ENCODE measurements around the gene CR1L. TPM values are rescaled to one million over a fixed set of nuclear protein-coding genes. Genes with fewer than 3 reads are reported as not detected.

CR1L gene
- total RNA-seq, 1 donor from 2014 or later, result not detected

DNA sequence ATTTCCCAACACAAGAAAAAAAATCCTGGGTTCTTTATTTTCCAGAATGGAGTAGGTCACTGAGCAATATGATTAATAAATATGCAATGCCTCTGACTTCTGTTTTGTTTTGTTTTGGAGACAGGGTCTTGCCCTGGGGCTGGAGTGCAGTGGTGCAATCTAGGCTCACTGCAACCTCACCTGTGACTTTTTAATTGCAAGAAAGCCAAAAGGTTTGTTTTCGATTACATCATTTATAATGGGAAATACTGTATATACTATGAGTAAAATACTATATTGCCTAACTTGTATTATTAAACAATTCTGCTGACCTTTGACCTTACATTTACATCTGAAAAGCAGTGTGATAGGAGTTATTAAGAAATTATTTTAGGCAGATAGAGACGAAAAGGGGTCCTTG lies 95.3 kb downstream of the CR1L start:
- Mint-ChIP-seq H3K36me3 (no peaks in the 10 kb centered on the region), H3K9me3 (peaks cover 14% of the 10 kb centered on the region), H3K4me1 (peaks cover 15% of the 10 kb centered on the region), H3K4me3 (no peak overlapping the region), H3K27ac (no peak overlapping the region), H3K27me3 (ENCODE audit: low read depth) (no peaks in the 10 kb centered on the region)
- TF ChIP-seq, protein P1, sequence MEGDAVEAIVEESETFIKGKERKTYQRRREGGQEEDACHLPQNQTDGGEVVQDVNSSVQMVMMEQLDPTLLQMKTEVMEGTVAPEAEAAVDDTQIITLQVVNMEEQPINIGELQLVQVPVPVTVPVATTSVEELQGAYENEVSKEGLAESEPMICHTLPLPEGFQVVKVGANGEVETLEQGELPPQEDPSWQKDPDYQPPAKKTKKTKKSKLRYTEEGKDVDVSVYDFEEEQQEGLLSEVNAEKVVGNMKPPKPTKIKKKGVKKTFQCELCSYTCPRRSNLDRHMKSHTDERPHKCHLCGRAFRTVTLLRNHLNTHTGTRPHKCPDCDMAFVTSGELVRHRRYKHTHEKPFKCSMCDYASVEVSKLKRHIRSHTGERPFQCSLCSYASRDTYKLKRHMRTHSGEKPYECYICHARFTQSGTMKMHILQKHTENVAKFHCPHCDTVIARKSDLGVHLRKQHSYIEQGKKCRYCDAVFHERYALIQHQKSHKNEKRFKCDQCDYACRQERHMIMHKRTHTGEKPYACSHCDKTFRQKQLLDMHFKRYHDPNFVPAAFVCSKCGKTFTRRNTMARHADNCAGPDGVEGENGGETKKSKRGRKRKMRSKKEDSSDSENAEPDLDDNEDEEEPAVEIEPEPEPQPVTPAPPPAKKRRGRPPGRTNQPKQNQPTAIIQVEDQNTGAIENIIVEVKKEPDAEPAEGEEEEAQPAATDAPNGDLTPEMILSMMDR (IDR thresholded peaks at IDR 0.05; ENCODE audit: unreplicated experiment), result no peak
- no peak for DNase-seq (ENCODE audit: low spot score in 2 of 2, unreplicated experiment in 2 of 2)

DNA sequence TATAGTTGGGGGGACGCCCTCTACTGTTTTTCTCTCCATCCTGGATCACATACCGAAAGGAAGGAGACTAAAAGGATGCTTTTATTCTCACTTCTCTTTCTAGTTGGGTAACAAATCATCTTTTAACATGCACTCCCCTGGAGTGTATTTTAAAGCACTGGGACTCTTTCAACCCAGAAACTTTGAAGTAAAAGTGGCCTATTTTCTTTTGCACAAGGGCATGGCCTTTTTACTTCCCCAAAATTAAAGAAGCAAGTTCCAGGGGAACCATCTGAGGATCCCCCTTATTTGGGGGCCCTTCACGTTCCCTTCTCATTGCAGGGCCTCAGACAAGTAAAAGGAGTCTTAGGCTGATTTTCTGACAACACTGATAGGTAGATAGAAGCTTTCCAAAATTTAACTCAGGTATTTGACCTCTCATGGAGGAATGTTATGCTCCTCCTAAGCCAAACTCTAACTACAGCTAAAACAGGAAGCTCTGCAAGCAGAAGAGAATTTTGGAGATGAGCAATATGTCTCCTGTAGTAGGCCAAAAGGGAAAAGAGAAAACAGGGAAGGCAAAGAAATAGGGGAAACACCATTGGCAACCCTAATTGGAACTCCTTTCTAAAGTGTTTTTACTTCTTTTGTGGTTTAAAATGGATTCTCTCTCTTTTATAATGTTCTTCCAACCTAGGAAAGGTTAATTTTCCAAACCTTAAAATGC lies 98.1 kb downstream of the CR1L start:
- peaks cover 10% of the 10 kb centered on the region for H3K9me3 Mint-ChIP-seq
- no peak for DNase-seq (ENCODE audit: low spot score in 2 of 2, unreplicated experiment in 2 of 2)
- no peak overlapping the region for H3K4me3 Mint-ChIP-seq
- H3K36me3 Mint-ChIP-seq, result no peaks in the 10 kb centered on the region
- peaks cover 9% of the 10 kb centered on the region for H3K4me1 Mint-ChIP-seq
- H3K27me3 Mint-ChIP-seq (ENCODE audit: low read depth), result no peaks in the 10 kb centered on the region
- TF ChIP-seq, protein P1 (IDR thresholded peaks at IDR 0.05; ENCODE audit: unreplicated experiment), result no peak
- H3K27ac Mint-ChIP-seq, result no peak overlapping the region

DNA sequence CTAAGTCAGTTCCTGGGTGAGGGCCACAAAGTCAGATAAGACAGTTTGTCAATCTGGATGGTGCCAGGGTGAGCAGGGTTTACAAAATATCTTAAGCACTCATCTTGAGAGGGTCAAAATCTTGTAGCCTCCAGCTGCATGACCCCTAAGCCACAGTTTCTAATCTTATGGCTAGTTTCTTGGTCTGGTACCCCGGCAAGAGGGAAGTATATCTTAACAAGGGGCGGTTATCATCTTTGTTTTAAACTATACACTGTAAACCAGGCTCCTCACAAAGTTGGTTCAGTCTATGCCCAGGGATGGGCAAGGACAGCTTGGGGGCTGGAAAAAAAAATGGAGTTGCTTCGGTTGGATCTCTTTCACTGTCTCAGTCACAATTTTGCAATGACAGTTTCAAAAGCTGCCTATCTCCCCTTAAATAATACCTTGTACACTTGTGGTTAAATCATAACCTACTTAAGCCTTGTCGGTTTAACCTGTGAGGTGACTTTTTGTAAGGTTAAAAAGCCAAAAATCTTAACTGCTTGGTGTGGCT lies 99.1 kb downstream of the CR1L start:
- TF ChIP-seq, protein P1 (IDR thresholded peaks at IDR 0.05; ENCODE audit: unreplicated experiment), result no peak
- no peak overlapping the region for H3K27ac Mint-ChIP-seq
- no peak for DNase-seq (ENCODE audit: low spot score in 2 of 2, unreplicated experiment in 2 of 2)
- peaks cover 8% of the 10 kb centered on the region for H3K4me1 Mint-ChIP-seq
- peaks cover 10% of the 10 kb centered on the region for H3K9me3 Mint-ChIP-seq
- H3K36me3 Mint-ChIP-seq, result no peaks in the 10 kb centered on the region
- no peak overlapping the region for H3K4me3 Mint-ChIP-seq
- no peaks in the 10 kb centered on the region for H3K27me3 Mint-ChIP-seq (ENCODE audit: low read depth)

DNA sequence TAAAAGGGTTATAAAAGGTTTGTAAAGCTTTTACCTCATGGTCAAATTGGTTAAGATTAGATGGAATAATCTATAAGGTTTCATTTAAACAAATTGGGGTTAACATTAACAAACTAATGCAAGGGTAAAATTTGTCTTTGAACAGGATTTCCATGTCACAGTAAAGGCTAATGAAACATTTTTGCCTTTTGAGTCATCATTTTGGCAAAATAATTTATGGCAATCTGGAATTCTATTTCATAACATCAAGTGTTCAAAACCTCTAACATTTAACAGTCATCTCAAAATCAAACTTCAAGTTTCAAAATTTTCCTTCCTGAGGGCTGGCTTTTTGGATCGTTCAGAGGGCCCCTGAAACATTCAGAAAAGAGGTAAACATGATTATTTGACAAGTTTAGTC lies 100.4 kb downstream of the CR1L start:
- no peak overlapping the region for H3K4me3 Mint-ChIP-seq
- no peaks in the 10 kb centered on the region for H3K27me3 Mint-ChIP-seq (ENCODE audit: low read depth)
- H3K4me1 Mint-ChIP-seq, result peaks cover 16% of the 10 kb centered on the region
- peaks cover 10% of the 10 kb centered on the region for H3K9me3 Mint-ChIP-seq
- DNase-seq (ENCODE audit: low spot score in 2 of 2, unreplicated experiment in 2 of 2), result no peak
- TF ChIP-seq, protein P1 (IDR thresholded peaks at IDR 0.05; ENCODE audit: unreplicated experiment), result no peak
- no peaks in the 10 kb centered on the region for H3K36me3 Mint-ChIP-seq
- no peak overlapping the region for H3K27ac Mint-ChIP-seq

DNA sequence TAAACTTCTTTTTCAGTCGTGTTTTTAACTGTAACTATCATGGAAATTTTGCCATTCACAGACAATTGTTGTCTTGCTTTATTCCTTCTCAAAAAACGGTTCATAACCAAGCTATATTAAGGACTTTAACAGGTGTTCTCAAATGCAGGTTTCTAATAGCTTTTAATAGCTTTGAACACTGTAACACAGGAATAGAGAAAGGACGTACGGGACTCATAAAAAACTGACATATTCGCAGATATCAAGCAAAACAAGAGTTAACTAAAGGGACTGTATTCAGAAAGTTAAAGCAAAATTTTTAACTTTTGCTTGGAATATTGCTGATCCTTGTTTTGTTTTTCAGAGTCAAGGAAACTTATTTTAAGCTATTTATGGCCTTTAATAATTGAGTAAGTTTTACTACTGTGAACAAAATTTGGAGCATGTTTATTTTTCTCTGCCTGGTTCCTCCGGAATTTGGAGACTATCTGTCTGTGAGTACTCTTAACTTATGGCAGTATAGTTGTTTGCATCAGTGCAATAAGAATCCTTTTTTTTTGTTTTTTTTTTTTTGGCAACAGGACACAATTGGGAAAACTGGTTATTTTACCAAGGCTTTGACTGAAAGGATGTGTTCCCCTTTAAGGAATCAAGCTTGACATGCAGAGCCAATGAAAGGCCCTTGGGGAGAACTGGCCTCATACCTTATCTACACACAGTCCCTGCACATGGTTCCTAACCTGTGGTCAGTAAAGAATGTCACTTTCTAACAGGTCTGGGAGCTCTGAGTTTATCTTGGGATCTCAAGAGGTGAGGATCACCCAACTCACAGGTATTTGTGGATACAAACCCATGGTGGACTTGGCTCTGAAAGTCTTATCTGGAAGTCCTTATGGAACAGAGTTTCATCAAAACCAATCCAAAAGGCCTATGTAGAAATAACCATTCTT lies 101.2 kb downstream of the CR1L start:
- Mint-ChIP-seq H3K36me3 (no peaks in the 10 kb centered on the region), H3K4me3 (no peak overlapping the region), H3K9me3 (peaks cover 10% of the 10 kb centered on the region)

More for the DNA sequence above, 101.2 kb downstream of the CR1L start:
- TF ChIP-seq, protein P1 (IDR thresholded peaks at IDR 0.05; ENCODE audit: unreplicated experiment), result no peak
- H3K27me3 Mint-ChIP-seq (ENCODE audit: low read depth), result no peaks in the 10 kb centered on the region
- no peak for DNase-seq (ENCODE audit: low spot score in 2 of 2, unreplicated experiment in 2 of 2)
- no peak overlapping the region for H3K27ac Mint-ChIP-seq
- H3K4me1 Mint-ChIP-seq, result peaks cover 24% of the 10 kb centered on the region

All from mesothelial cell of epicardium (in vitro differentiated cells).